HepG2 (cell line): Measurements from ENCODE around the gene PODN. TPM values are rescaled to one million over a fixed set of nuclear protein-coding genes. Genes with fewer than 3 reads are reported as not detected.

Source experiments
- CBX5 ChIP-seq: sonication (generic); formaldehyde crosslinking; IDR thresholded peaks from 2 replicates; pipeline ENCODE4 v1.4.0; 2020; ENCODE audit warnings: missing genetic modification reagents, borderline replicate concordance
- FOXK2 ChIP-seq: fragments of 450-650 bp; IDR thresholded peaks from 2 replicates; pipeline ENCODE4 v1.6.1; 2016
- GZF1 ChIP-seq: sonication (generic); formaldehyde crosslinking; IDR thresholded peaks from 2 replicates; pipeline ENCODE4 v1.5.1; 2020; ENCODE audit warnings: mild to moderate bottlenecking, missing genetic modification reagents
- HNRNPLL ChIP-seq: fragments of 200-400 bp; formaldehyde crosslinking; IDR thresholded peaks from 2 replicates; pipeline ENCODE4 v1.6.1; 2017; ENCODE audit warnings: mild to moderate bottlenecking, low read depth, low read length; ENCODE audit not compliant: poor library complexity, severe bottlenecking
- JUN ChIP-seq: sonication (generic); formaldehyde crosslinking; IDR thresholded peaks from 2 replicates; pipeline ENCODE4 v1.4.0; 2020; ENCODE audit warnings: mild to moderate bottlenecking, missing genetic modification reagents
- KDM3A ChIP-seq: IDR thresholded peaks from 2 replicates; pipeline ENCODE4 v1.6.1; 2018; ENCODE audit warnings: low read depth, missing compliant biosample characterization
- KLF9 ChIP-seq: IDR thresholded peaks from 2 replicates; pipeline ENCODE4 v1.6.1; 2016; ENCODE audit warnings: low read depth
- MEIS2 ChIP-seq: sonication (generic); formaldehyde crosslinking; IDR thresholded peaks from 2 replicates; pipeline ENCODE4 v1.9.0; 2021; ENCODE audit warnings: mild to moderate bottlenecking, missing genetic modification reagents
- SOX6 ChIP-seq, 2 experiments: fragments of 450-650 bp in 1 of 2; sonication (generic) in 1 of 2; formaldehyde crosslinking in 1 of 2; IDR thresholded peaks; 2 replicates each; pipeline versions ENCODE4 v1.4.0 to v1.6.1; 2017 to 2020; ENCODE audit warnings: antibody characterized with exemption in 1 of 2, mild to moderate bottlenecking in 1 of 2, missing genetic modification reagents in 1 of 2
- SP4 ChIP-seq: sonication (generic); formaldehyde crosslinking; IDR thresholded peaks from 2 replicates; pipeline ENCODE4 v1.8.1; 2023; ENCODE audit warnings: mild to moderate bottlenecking, missing genetic modification reagents
- SRF ChIP-seq: IDR thresholded peaks from 2 replicates; pipeline ENCODE4 v1.6.1; 2011; ENCODE audit warnings: mild to moderate bottlenecking, low read depth, low read length, moderate library complexity
- XBP1 ChIP-seq: sonication (generic); formaldehyde crosslinking; IDR thresholded peaks from 2 replicates; pipeline ENCODE4 v1.5.0; 2020; ENCODE audit warnings: missing genetic modification reagents
- XRCC5 ChIP-seq: fragments of 200-400 bp; formaldehyde crosslinking; optimal IDR thresholded peaks from 2 replicates; pipeline ENCODE3; 2017; ENCODE audit warnings: mild to moderate bottlenecking, low read length
- ZBTB21 ChIP-seq: sonication (generic); formaldehyde crosslinking; IDR thresholded peaks from 2 replicates; pipeline ENCODE4 v1.4.0; 2020; ENCODE audit warnings: missing genetic modification reagents
- ZMYM2 ChIP-seq: sonication (generic); formaldehyde crosslinking; IDR thresholded peaks from 2 replicates; pipeline ENCODE4 v1.8.0; 2022; ENCODE audit warnings: mild to moderate bottlenecking, missing genetic modification reagents
- ZNF160 ChIP-seq: sonication (generic); formaldehyde crosslinking; IDR thresholded peaks from 2 replicates; pipeline ENCODE4 v1.8.0; 2022; ENCODE audit warnings: mild to moderate bottlenecking, inconsistent platforms, missing genetic modification reagents
- ZNF33A ChIP-seq: sonication (generic); formaldehyde crosslinking; IDR thresholded peaks from 2 replicates; pipeline ENCODE4 v1.5.1; 2020; ENCODE audit warnings: missing genetic modification reagents, mild to moderate bottlenecking, moderate library complexity, borderline replicate concordance
- ZNF564 ChIP-seq: sonication (generic); formaldehyde crosslinking; IDR thresholded peaks from 2 replicates; pipeline ENCODE4 v1.8.1; 2023; ENCODE audit warnings: mild to moderate bottlenecking, missing genetic modification reagents
- ZNF713 ChIP-seq: sonication (generic); formaldehyde crosslinking; IDR thresholded peaks from 2 replicates; pipeline ENCODE4 v1.4.0; 2020; ENCODE audit warnings: mild to moderate bottlenecking, missing genetic modification reagents
- polyA plus RNA-seq, 8 experiments: library from polyadenylated mRNA; depleted of rRNA in 3 of 8; stranded (reverse) in 7 of 8; unstranded in 1 of 8; fragments of >200 nt; fragmentation: Illumina TruSeq in 4 of 8; extraction: Trizol in 4 of 8; gene quantifications; 2 replicates each; pipeline versions ENCODE4 v1.2.1 to v1.2.3, GENCODE V29; 2011 to 2016; ENCODE audit warnings: low read depth in 4 of 8, missing spikeins in 1 of 8, mixed read lengths in 1 of 8; ENCODE audit not compliant: insufficient read depth in 1 of 8
- total RNA-seq, 5 experiments: library from RNA; depleted of rRNA; stranded (reverse); fragments of >200 nt; fragmentation: Illumina TruSeq; extraction: Trizol; gene quantifications; 2 replicates each; pipeline ENCODE4 v1.2.3, GENCODE V29; 2016; ENCODE audit warnings: low read depth in 1 of 5
- TF ChIP-seq, protein P1 (sequence below): sonication (generic); formaldehyde crosslinking; conservative IDR thresholded peaks from 2 replicates; pipeline ENCODE4 v1.8.0; 2022; ENCODE audit warnings: mild to moderate bottlenecking, moderate library complexity, missing genetic modification reagents
- TF ChIP-seq, protein P2 (sequence below): IDR thresholded peaks from 2 replicates; pipeline ENCODE4 v1.6.1; 2016; ENCODE audit warnings: missing genetic modification reagents, missing compliant biosample characterization
- TF ChIP-seq, protein P3 (sequence below): IDR thresholded peaks from 2 replicates; pipeline ENCODE4 v1.6.1; 2018; ENCODE audit warnings: missing genetic modification reagents
- TF ChIP-seq, protein P4 (sequence below): sonication (generic); formaldehyde crosslinking; IDR thresholded peaks from 2 replicates; pipeline ENCODE4 v1.4.0; 2020; ENCODE audit warnings: missing genetic modification reagents, borderline replicate concordance

Gene PODN
- total and polyA plus RNA-seq, 2 of the 13 experiments (the other 11 are each of a cell fraction or from before 2014, with no cell fraction given): 0.13 TPM; not detected in 1

DNA sequence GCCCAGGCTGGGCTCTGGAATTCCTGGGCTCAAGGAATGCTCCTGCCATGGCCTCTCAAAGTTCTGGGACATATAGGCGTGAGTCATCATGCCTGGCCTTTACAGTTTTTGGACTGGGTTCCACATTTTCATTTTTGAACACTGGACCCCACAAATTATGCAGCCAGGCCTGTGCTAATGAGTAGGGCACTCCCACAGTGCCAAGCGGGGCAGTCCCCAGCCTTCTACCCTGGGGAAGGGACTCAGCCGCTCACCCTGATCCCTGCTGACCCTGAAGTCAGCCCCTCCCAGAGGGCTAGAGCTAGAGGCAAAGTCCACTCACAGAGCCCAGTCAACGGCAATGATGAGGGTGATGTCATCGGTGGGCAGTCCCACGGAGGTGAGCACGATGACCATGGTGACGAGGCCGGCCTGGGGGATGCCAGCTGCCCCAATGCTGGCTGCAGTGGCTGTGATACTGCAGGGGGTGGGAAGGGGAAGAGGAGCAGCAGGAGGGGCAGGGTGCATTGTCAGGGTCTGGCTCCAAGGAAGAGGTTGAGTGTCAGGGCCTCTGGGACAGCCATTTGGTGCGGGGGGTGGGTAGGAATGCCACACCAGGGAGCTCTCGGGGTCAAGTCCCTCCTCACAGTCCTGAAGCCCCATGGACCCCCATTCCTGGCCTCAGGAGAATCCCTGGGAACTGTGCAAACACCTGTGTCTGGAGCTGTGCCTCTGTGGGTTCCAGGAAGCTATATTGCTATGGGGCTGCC lies 27.6 kb downstream of the PODN start (continued):
- TF ChIP-seq JUN: peak; percentile 99
- peak; percentile 53; the same call in 1 of the 2 replicates for TF ChIP-seq ZMYM2
- TF ChIP-seq, protein P1, sequence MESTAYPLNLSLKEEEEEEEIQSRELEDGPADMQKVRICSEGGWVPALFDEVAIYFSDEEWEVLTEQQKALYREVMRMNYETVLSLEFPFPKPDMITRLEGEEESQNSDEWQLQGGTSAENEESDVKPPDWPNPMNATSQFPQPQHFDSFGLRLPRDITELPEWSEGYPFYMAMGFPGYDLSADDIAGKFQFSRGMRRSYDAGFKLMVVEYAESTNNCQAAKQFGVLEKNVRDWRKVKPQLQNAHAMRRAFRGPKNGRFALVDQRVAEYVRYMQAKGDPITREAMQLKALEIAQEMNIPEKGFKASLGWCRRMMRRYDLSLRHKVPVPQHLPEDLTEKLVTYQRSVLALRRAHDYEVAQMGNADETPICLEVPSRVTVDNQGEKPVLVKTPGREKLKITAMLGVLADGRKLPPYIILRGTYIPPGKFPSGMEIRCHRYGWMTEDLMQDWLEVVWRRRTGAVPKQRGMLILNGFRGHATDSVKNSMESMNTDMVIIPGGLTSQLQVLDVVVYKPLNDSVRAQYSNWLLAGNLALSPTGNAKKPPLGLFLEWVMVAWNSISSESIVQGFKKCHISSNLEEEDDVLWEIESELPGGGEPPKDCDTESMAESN: peak; percentile 15; the same call in 1 of the 2 replicates
- no peak for TF ChIP-seq ZNF564 (CRISPR knock-in tag)
- TF ChIP-seq, protein P2, sequence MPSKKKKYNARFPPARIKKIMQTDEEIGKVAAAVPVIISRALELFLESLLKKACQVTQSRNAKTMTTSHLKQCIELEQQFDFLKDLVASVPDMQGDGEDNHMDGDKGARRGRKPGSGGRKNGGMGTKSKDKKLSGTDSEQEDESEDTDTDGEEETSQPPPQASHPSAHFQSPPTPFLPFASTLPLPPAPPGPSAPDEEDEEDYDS (CRISPR knock-in tag): peak; percentile 69
- TF ChIP-seq, protein P3, sequence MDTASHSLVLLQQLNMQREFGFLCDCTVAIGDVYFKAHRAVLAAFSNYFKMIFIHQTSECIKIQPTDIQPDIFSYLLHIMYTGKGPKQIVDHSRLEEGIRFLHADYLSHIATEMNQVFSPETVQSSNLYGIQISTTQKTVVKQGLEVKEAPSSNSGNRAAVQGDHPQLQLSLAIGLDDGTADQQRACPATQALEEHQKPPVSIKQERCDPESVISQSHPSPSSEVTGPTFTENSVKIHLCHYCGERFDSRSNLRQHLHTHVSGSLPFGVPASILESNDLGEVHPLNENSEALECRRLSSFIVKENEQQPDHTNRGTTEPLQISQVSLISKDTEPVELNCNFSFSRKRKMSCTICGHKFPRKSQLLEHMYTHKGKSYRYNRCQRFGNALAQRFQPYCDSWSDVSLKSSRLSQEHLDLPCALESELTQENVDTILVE: no peak
- peak; percentile 64; the same call in 1 of the 2 replicates for TF ChIP-seq CBX5 (CRISPR knock-in tag)
- peak; percentile 45; the same call in 1 of the 2 replicates for TF ChIP-seq GZF1 (CRISPR knock-in tag)
- peak; percentile 63; the same call in 1 of the 2 replicates for TF ChIP-seq MEIS2 (CRISPR knock-in tag)
- TF ChIP-seq ZNF160 (CRISPR knock-in tag): no peak
- TF ChIP-seq KDM3A (CRISPR knock-in tag): 0 out of 2 replicates have a peak, but pooled peaks have one; percentile 64
- no peak for TF ChIP-seq SP4 (CRISPR knock-in tag)
- 0 out of 2 replicates have a peak, but pooled peaks have one; percentile 23 for TF ChIP-seq XBP1 (CRISPR knock-in tag)
- no peak for TF ChIP-seq HNRNPLL
- peak; percentile 74; the same call in 1 of the 2 replicates for TF ChIP-seq ZBTB21 (CRISPR knock-in tag)
- no peak for TF ChIP-seq KLF9 (CRISPR knock-in tag)
- no peak for TF ChIP-seq FOXK2
- TF ChIP-seq SRF: no peak
- TF ChIP-seq, protein P4, sequence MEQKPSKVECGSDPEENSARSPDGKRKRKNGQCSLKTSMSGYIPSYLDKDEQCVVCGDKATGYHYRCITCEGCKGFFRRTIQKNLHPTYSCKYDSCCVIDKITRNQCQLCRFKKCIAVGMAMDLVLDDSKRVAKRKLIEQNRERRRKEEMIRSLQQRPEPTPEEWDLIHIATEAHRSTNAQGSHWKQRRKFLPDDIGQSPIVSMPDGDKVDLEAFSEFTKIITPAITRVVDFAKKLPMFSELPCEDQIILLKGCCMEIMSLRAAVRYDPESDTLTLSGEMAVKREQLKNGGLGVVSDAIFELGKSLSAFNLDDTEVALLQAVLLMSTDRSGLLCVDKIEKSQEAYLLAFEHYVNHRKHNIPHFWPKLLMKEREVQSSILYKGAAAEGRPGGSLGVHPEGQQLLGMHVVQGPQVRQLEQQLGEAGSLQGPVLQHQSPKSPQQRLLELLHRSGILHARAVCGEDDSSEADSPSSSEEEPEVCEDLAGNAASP: no peak; the same call in 1 of the 2 replicates
- no peak for TF ChIP-seq SOX6 (IDR thresholded peaks at IDR 0.05)
- peak; percentile 60 for TF ChIP-seq SOX6 (CRISPR knock-in tag; IDR thresholded peaks at IDR 0.05)
- TF ChIP-seq ZNF713 (CRISPR knock-in tag): no peak
- TF ChIP-seq XRCC5: peak; percentile 91
- peak; percentile 62; the same call in 1 of the 2 replicates for TF ChIP-seq ZNF33A (CRISPR knock-in tag)
